Spleen (tissue), 7 donors: Measurements from ENCODE around the gene ARL5A.

Source experiments
- POLR2AphosphoS5 ChIP-seq, 3 donors: sonication (generic); formaldehyde crosslinking; IDR thresholded peaks; one replicate each; pipeline ENCODE4 v1.5.1; 2017; ENCODE audit warnings: antibody characterized with exemption in 3 of 3
- TF ChIP-seq, protein P1 (sequence below), 11 experiments: fragments of 200-600 bp in 7 of 11; fragments of 450-650 bp in 4 of 11; sonication (generic) in 4 of 11; IDR thresholded peaks in 8 of 11; conservative IDR thresholded peaks in 3 of 11; 1 replicate in 7 of 11; 2 replicates in 4 of 11; pipeline versions ENCODE4 v1.4.0 to v1.8.0; 2016 to 2021; ENCODE audit warnings: antibody characterized with exemption in 11 of 11, inconsistent platforms in 4 of 11, mild to moderate bottlenecking in 1 of 11
- donor health status: DM: no; HTN: no; CAD: no; lungs with moderate emphysema.
- donor health status: DM: no; HTN: no; CAD: no.
- donor health status: DM: no; HTN: no; CAD: no.

GRCh38 chr2:151817929-151818328, 10.3 kb downstream of the ARL5A start:
- TF ChIP-seq, protein P1, sequence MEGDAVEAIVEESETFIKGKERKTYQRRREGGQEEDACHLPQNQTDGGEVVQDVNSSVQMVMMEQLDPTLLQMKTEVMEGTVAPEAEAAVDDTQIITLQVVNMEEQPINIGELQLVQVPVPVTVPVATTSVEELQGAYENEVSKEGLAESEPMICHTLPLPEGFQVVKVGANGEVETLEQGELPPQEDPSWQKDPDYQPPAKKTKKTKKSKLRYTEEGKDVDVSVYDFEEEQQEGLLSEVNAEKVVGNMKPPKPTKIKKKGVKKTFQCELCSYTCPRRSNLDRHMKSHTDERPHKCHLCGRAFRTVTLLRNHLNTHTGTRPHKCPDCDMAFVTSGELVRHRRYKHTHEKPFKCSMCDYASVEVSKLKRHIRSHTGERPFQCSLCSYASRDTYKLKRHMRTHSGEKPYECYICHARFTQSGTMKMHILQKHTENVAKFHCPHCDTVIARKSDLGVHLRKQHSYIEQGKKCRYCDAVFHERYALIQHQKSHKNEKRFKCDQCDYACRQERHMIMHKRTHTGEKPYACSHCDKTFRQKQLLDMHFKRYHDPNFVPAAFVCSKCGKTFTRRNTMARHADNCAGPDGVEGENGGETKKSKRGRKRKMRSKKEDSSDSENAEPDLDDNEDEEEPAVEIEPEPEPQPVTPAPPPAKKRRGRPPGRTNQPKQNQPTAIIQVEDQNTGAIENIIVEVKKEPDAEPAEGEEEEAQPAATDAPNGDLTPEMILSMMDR (IDR thresholded peaks at IDR 0.05 in 8 of 11, conservative IDR thresholded peaks at IDR 0.05 in 3 of 11): no peak
- TF ChIP-seq POLR2AphosphoS5 (IDR thresholded peaks at IDR 0.05): no peak
